Erythroblast (primary cell): Measurements from ENCODE around the gene NSG1.

Experiments
- DNase-seq, 2 experiments: peaks; one replicate each; lab custom pipeline; 2025; lab: John Stamatoyannopoulos, UW
- GATA1 ChIP-seq: IDR thresholded peaks from 2 replicates; pipeline ENCODE4 v1.6.1; 2011; ENCODE audit warnings: low read depth, mild to moderate bottlenecking, control low read depth, low read length, moderate library complexity
- POLR2A ChIP-seq: IDR thresholded peaks from 2 replicates; pipeline ENCODE4 v1.6.1; 2011; ENCODE audit warnings: mild to moderate bottlenecking, low read length

Gene NSG1

GRCh38 chr4:4361883-4362282 is 25.0 kb upstream of the NSG1 start:
- DNase-seq = no peak
- TF ChIP-seq GATA1 (no peak), POLR2A (no peak)

- no peak for TF ChIP-seq GATA1
- no peak for TF ChIP-seq POLR2A
- DNase-seq = no peak
Observed at GRCh38 chr4:4362991-4363697, 23.8 kb upstream of the NSG1 start.

- TF ChIP-seq GATA1 = no peak
- TF ChIP-seq POLR2A = no peak
- no peak for DNase-seq
Observed at GRCh38 chr4:4364061-4364460, 22.8 kb upstream of the NSG1 start.

- DNase-seq = no peak
- TF ChIP-seq POLR2A (no peak), GATA1 (no peak)
Observed at GRCh38 chr4:4364486-4365208, 22.3 kb upstream of the NSG1 start.

- DNase-seq = peak in 1 of 2 experiments; percentile 6
Observed at GRCh38 chr4:4368809-4369580, 17.9 kb upstream of the NSG1 start.

GRCh38 chr4:4374388-4375098 is 12.4 kb upstream of the NSG1 start:
- no peak for DNase-seq
- no peak for TF ChIP-seq POLR2A
- TF ChIP-seq GATA1 = no peak

More at GRCh38 chr4:4368809-4369580, 17.9 kb upstream of the NSG1 start:
- TF ChIP-seq POLR2A (no peak), GATA1 (no peak)

GRCh38 chr4:4376074-4376473 is 10.8 kb upstream of the NSG1 start:
- DNase-seq = no peak

GRCh38 chr4:4377191-4377590 is 9.7 kb upstream of the NSG1 start:
- no peak for DNase-seq
- TF ChIP-seq GATA1 (no peak), POLR2A (no peak)

More at GRCh38 chr4:4376074-4376473, 10.8 kb upstream of the NSG1 start:
- TF ChIP-seq GATA1 (no peak), POLR2A (no peak)

- DNase-seq = no peak
- no peak for TF ChIP-seq GATA1
- no peak for TF ChIP-seq POLR2A
Observed at GRCh38 chr4:4377732-4378460, 9.0 kb upstream of the NSG1 start.

GRCh38 chr4:4379540-4380087 is 7.3 kb upstream of the NSG1 start:
- DNase-seq = no peak
- TF ChIP-seq POLR2A = no peak
- no peak for TF ChIP-seq GATA1

- TF ChIP-seq GATA1 = no peak
- TF ChIP-seq POLR2A = no peak
- DNase-seq = no peak
Observed at GRCh38 chr4:4383085-4383484, 3.8 kb upstream of the NSG1 start.

- peak; percentile 14 to 31 for DNase-seq
- TF ChIP-seq POLR2A = no peak
Observed at GRCh38 chr4:4384837-4385236, 2.1 kb upstream of the NSG1 start.
